HG03025 (cell line): ENCODE results near the gene MBTPS1.

Experiments used
- ATAC-seq: cut with Tn5 transposase; IDR thresholded peaks from one replicate; pipeline ENCODE4 v1.9.1; 2021; ENCODE audit warnings: mild to moderate bottlenecking, moderate library complexity; ENCODE audit not compliant: unreplicated experiment, low FRiP score

The MBTPS1 gene

GRCh38 chr16:84016477-84016876 is 100.3 kb downstream of the MBTPS1 start:
- no peak for ATAC-seq

GRCh38 chr16:84015399-84015798 is 101.3 kb downstream of the MBTPS1 start:
- no peak for ATAC-seq

GRCh38 chr16:84014570-84015327 is 102.0 kb downstream of the MBTPS1 start:
- ATAC-seq: no peak

GRCh38 chr16:84013787-84014569 is 102.8 kb downstream of the MBTPS1 start:
- ATAC-seq: no peak

- no peak for ATAC-seq
These were observed 107.5 kb downstream of the MBTPS1 start for GRCh38 chr16:84009282-84009681.

GRCh38 chr16:84007965-84008364 is 108.8 kb downstream of the MBTPS1 start:
- ATAC-seq: no peak

GRCh38 chr16:84007520-84007919 is 109.2 kb downstream of the MBTPS1 start:
- no peak for ATAC-seq

- ATAC-seq: no peak
These were observed 111.4 kb downstream of the MBTPS1 start for GRCh38 chr16:84005391-84005790.

GRCh38 chr16:84004442-84004841 is 112.3 kb downstream of the MBTPS1 start:
- no peak for ATAC-seq
